ENCODE results near the gene GPD1L.
"Not testable (repeated sequence)": the region's sequence is repeated elsewhere in the genome, so short reads cannot be mapped to it uniquely, and the experiment has no call there.

Gene GPD1L

GRCh38 chr3:32113981-32114545 lies 7.6 kb downstream of the GPD1L start:
- H2AFZ ChIP-seq (ENCODE audit: low read depth, low read length) = no peak overlapping the region
- H2BK120ac ChIP-seq (ENCODE audit: low read depth, low read length) = no peak overlapping the region
- H3K18ac ChIP-seq (ENCODE audit: low read depth in 1 of 2, low read length in 2 of 2) = no peak overlapping the region
- H3K36me3 ChIP-seq (ENCODE audit: control insufficient read depth in 1 of 2, insufficient read depth in 2 of 2, low read depth in 1 of 2, low read length in 2 of 2) = no peaks in the 10 kb centered on the region
- H2BK5ac ChIP-seq (ENCODE audit: low read depth, low read length, poor library complexity, severe bottlenecking) = no peak overlapping the region
- H3K79me1 ChIP-seq (replicated peaks; ENCODE audit: low read length, poor library complexity, severe bottlenecking) = peaks cover 15% of the 10 kb centered on the region
- H3K9me3 ChIP-seq (ENCODE audit: control insufficient read depth, low read length) = no peaks in the 10 kb centered on the region
- H3K4me3 ChIP-seq (ENCODE audit: insufficient read depth in 1 of 2, low read depth in 1 of 2, low read length in 2 of 2) = no peak overlapping the region
- no peak overlapping the region for H4K91ac ChIP-seq (ENCODE audit: low read length)
- H3K4me1 ChIP-seq (ENCODE audit: control insufficient read depth, insufficient read depth, low read depth, low read length) = no peaks in the 10 kb centered on the region
- H2AK5ac ChIP-seq (ENCODE audit: low read length, severe bottlenecking) = no peak overlapping the region
- no peak overlapping the region for H3K4ac ChIP-seq (ENCODE audit: low read depth in 1 of 2, low read length in 2 of 2)
- H3K27me3 ChIP-seq (ENCODE audit: control insufficient read depth in 1 of 2, insufficient read depth in 1 of 2, low read length in 2 of 2) = no peaks in the 10 kb centered on the region
- no peak overlapping the region for H3K14ac ChIP-seq (ENCODE audit: low read length in 2 of 2)
- H3K23ac ChIP-seq (ENCODE audit: low read length in 2 of 2) = peak overlapping the region in 1 of 2 experiments; percentile 64
- DNase-seq = no peak
- no peak overlapping the region for H3K4me2 ChIP-seq (ENCODE audit: low read length, poor library complexity, severe bottlenecking)
- H3K27ac ChIP-seq (ENCODE audit: low read length, poor library complexity, severe bottlenecking) = no peak overlapping the region
- no peak overlapping the region for H3K9ac ChIP-seq (ENCODE audit: low read length)
- no peak overlapping the region for H2BK12ac ChIP-seq (ENCODE audit: low read length in 2 of 2)
- WGBS = 74% methylated on average over 2 of the region's 3 CpGs
- no peak overlapping the region for H2BK15ac ChIP-seq (ENCODE audit: low read depth, poor library complexity, severe bottlenecking)
- H4K8ac ChIP-seq (ENCODE audit: low read length) = no peak overlapping the region

GRCh38 chr3:32114546-32115386 lies 8.3 kb downstream of the GPD1L start:
- not testable (repeated sequence) for H2BK15ac ChIP-seq (ENCODE audit: low read depth, poor library complexity, severe bottlenecking); DNase-seq; H3K9me3 ChIP-seq (ENCODE audit: control insufficient read depth, low read length); H3K9ac ChIP-seq (ENCODE audit: low read length); H2AK5ac ChIP-seq (ENCODE audit: low read length, severe bottlenecking); H3K27ac ChIP-seq (ENCODE audit: low read length, poor library complexity, severe bottlenecking); H3K14ac ChIP-seq (ENCODE audit: low read length in 2 of 2); H3K23ac ChIP-seq (ENCODE audit: low read length in 2 of 2); H3K27me3 ChIP-seq (ENCODE audit: control insufficient read depth in 1 of 2, insufficient read depth in 1 of 2, low read length in 2 of 2); H3K4ac ChIP-seq (ENCODE audit: low read depth in 1 of 2, low read length in 2 of 2); H3K4me3 ChIP-seq (ENCODE audit: insufficient read depth in 1 of 2, low read depth in 1 of 2, low read length in 2 of 2); H3K4me1 ChIP-seq (ENCODE audit: control insufficient read depth, insufficient read depth, low read depth, low read length); H4K8ac ChIP-seq (ENCODE audit: low read length); H3K18ac ChIP-seq (ENCODE audit: low read depth in 1 of 2, low read length in 2 of 2); H3K36me3 ChIP-seq (ENCODE audit: control insufficient read depth in 1 of 2, insufficient read depth in 2 of 2, low read depth in 1 of 2, low read length in 2 of 2); H2BK5ac ChIP-seq (ENCODE audit: low read depth, low read length, poor library complexity, severe bottlenecking); H4K91ac ChIP-seq (ENCODE audit: low read length); H2BK12ac ChIP-seq (ENCODE audit: low read length in 2 of 2); H2AFZ ChIP-seq (ENCODE audit: low read depth, low read length); H3K4me2 ChIP-seq (ENCODE audit: low read length, poor library complexity, severe bottlenecking); H2BK120ac ChIP-seq (ENCODE audit: low read depth, low read length)
- WGBS = 92% methylated on average over 19 of the region's 19 CpGs
- peaks cover 15% of the 10 kb centered on the region for H3K79me1 ChIP-seq (replicated peaks; ENCODE audit: low read length, poor library complexity, severe bottlenecking)

- H2BK12ac ChIP-seq (ENCODE audit: low read length in 2 of 2) = no peak overlapping the region
- 98% methylated on average over 1 of the region's 1 CpG for WGBS
- no peak overlapping the region for H4K8ac ChIP-seq (ENCODE audit: low read length)
- H2BK120ac ChIP-seq (ENCODE audit: low read depth, low read length) = no peak overlapping the region
- no peak overlapping the region for H3K14ac ChIP-seq (ENCODE audit: low read length in 2 of 2)
- no peak overlapping the region for H3K27ac ChIP-seq (ENCODE audit: low read length, poor library complexity, severe bottlenecking)
- peaks cover 10% of the 10 kb centered on the region for H3K79me1 ChIP-seq (replicated peaks; ENCODE audit: low read length, poor library complexity, severe bottlenecking)
- peaks cover 5% of the 10 kb centered on the region for H3K4me1 ChIP-seq (ENCODE audit: control insufficient read depth, insufficient read depth, low read depth, low read length)
- H3K18ac ChIP-seq (ENCODE audit: low read depth in 1 of 2, low read length in 2 of 2) = no peak overlapping the region
- H3K36me3 ChIP-seq (ENCODE audit: control insufficient read depth in 1 of 2, insufficient read depth in 2 of 2, low read depth in 1 of 2, low read length in 2 of 2) = no peaks in the 10 kb centered on the region
- H3K9ac ChIP-seq (ENCODE audit: low read length) = no peak overlapping the region
- no peak overlapping the region for H2BK15ac ChIP-seq (ENCODE audit: low read depth, poor library complexity, severe bottlenecking)
- no peak for DNase-seq
- no peak overlapping the region for H3K23ac ChIP-seq (ENCODE audit: low read length in 2 of 2)
- no peak overlapping the region for H3K4me2 ChIP-seq (ENCODE audit: low read length, poor library complexity, severe bottlenecking)
- H2AFZ ChIP-seq (ENCODE audit: low read depth, low read length) = no peak overlapping the region
- no peak overlapping the region for H2AK5ac ChIP-seq (ENCODE audit: low read length, severe bottlenecking)
- H4K91ac ChIP-seq (ENCODE audit: low read length) = no peak overlapping the region
- H2BK5ac ChIP-seq (ENCODE audit: low read depth, low read length, poor library complexity, severe bottlenecking) = no peak overlapping the region
- H3K27me3 ChIP-seq (ENCODE audit: control insufficient read depth in 1 of 2, insufficient read depth in 1 of 2, low read length in 2 of 2) = no peaks in the 10 kb centered on the region
- no peak overlapping the region for H3K4me3 ChIP-seq (ENCODE audit: insufficient read depth in 1 of 2, low read depth in 1 of 2, low read length in 2 of 2)
- H3K4ac ChIP-seq (ENCODE audit: low read depth in 1 of 2, low read length in 2 of 2) = no peak overlapping the region
- no peaks in the 10 kb centered on the region for H3K9me3 ChIP-seq (ENCODE audit: control insufficient read depth, low read length)
Observed at GRCh38 chr3:32117320-32117719, 10.9 kb downstream of the GPD1L start.

GRCh38 chr3:32118215-32118614 lies 11.8 kb downstream of the GPD1L start:
- Histone ChIP-seq H3K79me1 (replicated peaks; ENCODE audit: low read length, poor library complexity, severe bottlenecking) (peaks cover 10% of the 10 kb centered on the region), H3K36me3 (ENCODE audit: control insufficient read depth in 1 of 2, insufficient read depth in 2 of 2, low read depth in 1 of 2, low read length in 2 of 2) (no peaks in the 10 kb centered on the region), H3K9ac (ENCODE audit: low read length) (no peak overlapping the region), H2BK5ac (ENCODE audit: low read depth, low read length, poor library complexity, severe bottlenecking) (no peak overlapping the region), H3K18ac (ENCODE audit: low read depth in 1 of 2, low read length in 2 of 2) (no peak overlapping the region), H2AFZ (ENCODE audit: low read depth, low read length) (no peak overlapping the region), H3K4me3 (ENCODE audit: insufficient read depth in 1 of 2, low read depth in 1 of 2, low read length in 2 of 2) (no peak overlapping the region), H3K23ac (ENCODE audit: low read length in 2 of 2) (no peak overlapping the region), H4K8ac (ENCODE audit: low read length) (no peak overlapping the region), H3K4ac (ENCODE audit: low read depth in 1 of 2, low read length in 2 of 2) (no peak overlapping the region), H4K91ac (ENCODE audit: low read length) (no peak overlapping the region), H2BK12ac (ENCODE audit: low read length in 2 of 2) (no peak overlapping the region), H2BK120ac (ENCODE audit: low read depth, low read length) (no peak overlapping the region), H3K9me3 (ENCODE audit: control insufficient read depth, low read length) (no peaks in the 10 kb centered on the region), H3K27me3 (ENCODE audit: control insufficient read depth in 1 of 2, insufficient read depth in 1 of 2, low read length in 2 of 2) (no peaks in the 10 kb centered on the region), H2BK15ac (ENCODE audit: low read depth, poor library complexity, severe bottlenecking) (no peak overlapping the region), H3K27ac (ENCODE audit: low read length, poor library complexity, severe bottlenecking) (no peak overlapping the region), H3K14ac (ENCODE audit: low read length in 2 of 2) (no peak overlapping the region), H2AK5ac (ENCODE audit: low read length, severe bottlenecking) (no peak overlapping the region), H3K4me1 (ENCODE audit: control insufficient read depth, insufficient read depth, low read depth, low read length) (peaks cover 5% of the 10 kb centered on the region), H3K4me2 (ENCODE audit: low read length, poor library complexity, severe bottlenecking) (no peak overlapping the region)
- no peak for DNase-seq
- WGBS = 100% methylated on average over 2 of the region's 2 CpGs
